T-helper 2 cell (primary cell): ENCODE data around the gene GPR34.
"Not testable (repeated sequence)": the region's sequence is repeated elsewhere in the genome, so short reads cannot be mapped to it uniquely, and the experiment has no call there.

ENCODE experiments used
- DNase-seq, 5 experiments: peaks; one replicate each; pipeline versions ENCODE4 v3.0.0 to v3.0.0-alpha.2; 2012 to 2022

GPR34 gene

DNA sequence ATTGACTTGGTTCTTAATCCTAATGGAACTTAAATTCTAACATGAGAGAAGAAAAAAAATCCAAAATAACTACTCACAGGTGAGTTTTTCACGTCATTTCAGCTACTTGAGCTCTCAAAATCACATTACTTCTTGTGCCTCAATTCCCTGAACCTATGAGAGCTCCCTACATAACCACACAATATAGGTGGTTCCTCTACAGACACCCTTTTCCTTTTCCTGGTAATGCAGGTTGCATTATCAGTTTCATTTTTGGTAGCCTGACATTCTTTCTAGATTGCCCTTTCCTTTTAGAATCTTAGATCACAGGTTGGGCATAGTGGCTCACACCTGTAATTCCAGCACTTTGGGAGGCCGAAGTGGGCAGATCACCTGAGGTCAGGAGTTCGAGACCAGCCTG, 4.3 kb downstream of the GPR34 start:
- DNase-seq = peak in 1 of 5 experiments; percentile 11

DNA sequence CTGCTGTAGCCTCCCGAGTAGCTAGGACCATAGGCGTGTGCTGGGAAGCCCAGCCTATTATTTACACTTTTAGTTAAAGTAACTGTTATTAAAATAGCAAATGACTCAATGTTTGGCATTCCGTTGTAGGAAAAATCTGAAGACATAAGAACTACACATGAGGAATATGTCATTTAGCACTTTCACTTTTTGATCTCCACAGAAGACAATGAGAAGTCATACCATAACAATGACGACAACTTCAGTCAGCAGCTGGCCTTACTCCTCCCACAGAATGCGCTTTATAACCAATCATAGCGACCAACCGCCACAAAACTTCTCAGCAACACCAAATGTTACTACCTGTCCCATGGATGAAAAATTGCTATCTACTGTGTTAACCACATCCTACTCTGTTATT, 6.7 kb downstream of the GPR34 start:
- DNase-seq = peak in 2 of 5 experiments; percentile 39 to 42

DNA sequence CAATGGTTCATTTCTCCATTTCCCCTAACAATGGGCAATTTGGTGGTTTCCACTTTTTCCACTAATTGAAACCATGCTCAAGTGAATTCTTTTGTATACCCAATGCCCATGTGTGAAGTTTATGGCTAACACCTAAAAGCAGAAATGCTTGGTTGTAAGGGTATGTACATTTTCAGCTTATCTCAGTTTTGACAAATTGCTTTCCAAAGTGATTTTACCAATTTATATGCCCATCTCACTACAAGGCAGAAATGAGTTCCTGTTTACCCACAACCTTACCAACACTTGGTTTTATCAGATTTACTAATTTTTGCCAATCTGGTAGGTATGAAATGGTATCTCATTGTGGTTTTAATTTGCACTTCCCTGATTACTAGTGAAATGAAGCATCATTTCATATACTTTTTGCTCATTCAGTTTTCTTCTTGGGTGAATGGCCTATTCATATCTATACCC, 14.8 kb downstream of the GPR34 start:
- DNase-seq = peak in 1 of 5 experiments; percentile 76

DNA sequence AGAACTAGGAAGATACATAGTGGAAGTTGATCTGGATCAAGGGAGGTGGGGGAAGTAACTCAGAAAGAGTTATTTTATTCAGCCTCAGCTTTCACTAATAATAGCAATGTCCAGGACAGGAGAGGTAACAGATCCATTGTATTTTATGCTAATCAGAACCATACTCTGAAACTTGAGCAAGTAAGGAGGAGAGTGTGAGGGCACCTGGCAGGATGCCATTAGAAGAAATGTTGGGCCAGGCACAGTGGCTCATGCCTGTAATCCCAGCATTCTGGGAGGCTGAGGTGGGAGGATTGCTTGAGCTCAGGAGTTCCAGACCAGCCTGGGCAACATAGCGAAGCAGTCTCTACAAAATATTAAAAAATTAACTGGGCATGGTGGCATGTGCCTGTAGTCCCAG, 16.3 kb downstream of the GPR34 start:
- DNase-seq = no peak

DNA sequence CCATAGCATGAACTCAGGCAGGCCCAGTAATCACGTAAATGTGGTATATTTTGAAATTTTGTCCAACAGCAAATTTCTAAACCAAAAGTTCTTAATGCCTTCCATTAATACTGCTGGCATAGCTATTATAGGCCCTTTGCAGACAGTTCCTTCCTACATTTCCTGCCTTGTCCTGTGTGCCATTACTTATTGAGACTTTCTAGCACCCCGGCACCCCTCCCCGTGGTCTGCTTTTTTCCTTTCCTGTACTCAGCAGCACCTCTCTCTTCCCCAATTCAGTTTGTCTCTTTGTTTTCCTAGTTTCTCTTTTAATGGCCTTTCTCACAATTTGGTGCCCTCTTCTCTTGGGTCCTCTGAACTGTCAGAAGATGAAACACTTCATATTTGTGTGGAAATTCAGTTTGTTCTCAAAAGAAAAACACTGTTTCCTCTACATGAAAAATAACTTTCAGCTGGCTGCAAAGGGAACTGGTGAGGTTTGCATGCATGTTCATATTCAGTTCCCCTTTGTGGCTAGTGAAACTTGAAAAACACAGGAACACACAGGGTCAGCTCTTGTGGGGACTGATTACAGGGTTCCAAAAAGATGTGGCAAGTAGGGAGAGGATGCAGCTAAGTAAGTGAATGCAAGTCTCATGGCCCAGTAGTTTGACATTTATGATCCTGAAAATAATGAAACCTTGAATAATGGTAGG, 17.1 kb downstream of the GPR34 start:
- no peak for DNase-seq

DNA sequence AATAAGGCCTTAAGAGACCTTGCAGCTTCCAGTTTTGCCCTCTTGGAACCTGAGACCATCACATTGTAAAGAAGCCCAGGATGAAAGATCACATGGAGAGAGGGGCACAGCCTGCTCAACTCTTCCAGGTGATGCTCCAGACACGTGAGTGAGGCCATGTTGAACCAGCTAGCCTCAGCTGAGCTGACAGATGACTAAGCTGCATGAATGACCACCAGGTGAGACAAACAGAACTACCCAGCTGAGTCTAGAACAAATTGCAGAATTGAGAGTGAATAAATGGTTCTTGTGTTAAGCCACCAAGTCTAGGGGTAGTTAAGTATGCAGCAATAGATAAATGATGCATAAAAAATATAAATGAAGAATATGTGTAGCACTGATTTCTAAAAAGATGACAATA, 18.4 kb downstream of the GPR34 start:
- DNase-seq = no peak

DNA sequence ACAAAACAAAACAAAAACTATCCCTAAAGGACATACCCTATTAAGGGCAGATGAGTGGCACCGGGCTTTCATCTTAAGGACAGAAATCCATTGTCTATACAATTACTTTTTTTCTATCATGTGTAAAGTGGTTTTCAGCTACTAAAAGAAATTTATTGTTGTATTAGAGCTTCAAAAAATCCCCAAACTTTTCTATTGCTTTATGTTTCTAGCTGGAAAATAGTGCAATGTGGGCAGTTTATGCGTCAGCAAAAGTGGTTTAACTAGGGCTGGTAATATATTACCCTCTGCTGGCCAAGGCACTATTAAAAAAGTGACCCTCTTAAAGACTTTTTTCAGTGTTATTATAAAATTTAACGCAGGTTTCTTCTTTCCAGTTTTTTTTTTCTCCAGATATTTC, 19.7 kb downstream of the GPR34 start:
- DNase-seq = no peak

DNA sequence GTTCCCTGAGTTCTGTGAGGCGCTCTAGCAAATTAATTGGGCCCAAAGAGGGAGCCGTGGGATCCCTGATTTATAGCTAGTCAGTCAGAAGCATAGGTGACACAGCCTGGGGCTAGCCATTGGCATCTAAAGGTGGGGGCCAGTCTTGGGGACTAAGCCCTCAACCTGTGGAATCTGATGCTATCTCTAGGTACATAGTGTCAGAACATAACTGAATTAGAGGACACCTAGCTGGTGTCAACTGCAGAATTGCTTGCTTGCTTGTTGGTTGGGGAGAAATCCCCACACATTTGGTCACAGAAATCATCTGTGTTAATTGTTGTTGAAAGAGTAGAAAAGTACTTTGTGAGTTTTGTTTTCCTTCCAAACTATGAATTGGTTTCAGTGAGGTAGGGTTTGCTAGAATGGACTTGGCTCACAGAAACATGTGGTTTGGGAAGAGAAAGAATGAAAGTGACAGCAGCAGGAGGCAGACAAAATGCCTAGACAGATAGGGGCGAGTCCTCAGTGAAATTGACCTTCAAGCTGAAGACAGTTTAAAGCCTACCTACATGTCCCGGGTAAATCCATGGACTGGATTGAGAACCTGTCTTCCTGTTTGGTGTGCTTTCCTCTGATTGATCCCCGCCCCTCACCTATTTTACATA, 22.4 kb downstream of the GPR34 start:
- no peak for DNase-seq

DNA sequence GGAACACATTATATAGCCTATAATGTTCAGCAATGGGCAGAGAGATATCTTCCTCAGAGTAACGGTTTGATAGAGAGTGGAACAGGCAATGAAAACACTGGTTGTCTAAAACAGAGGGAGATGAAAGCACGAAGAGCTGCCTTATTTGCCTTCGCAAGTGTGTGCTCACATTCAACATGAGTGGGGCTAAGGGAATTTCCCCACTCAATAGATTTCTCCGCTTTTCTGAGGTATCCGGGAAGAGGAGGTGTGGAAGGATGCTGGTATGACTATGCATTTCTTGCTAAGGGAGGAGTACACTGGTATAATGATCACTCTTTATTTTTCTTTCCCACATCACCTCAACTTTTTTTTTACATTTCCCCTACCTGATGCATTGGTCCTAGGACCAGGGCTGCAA, 27.4 kb downstream of the GPR34 start:
- no peak for DNase-seq

DNA sequence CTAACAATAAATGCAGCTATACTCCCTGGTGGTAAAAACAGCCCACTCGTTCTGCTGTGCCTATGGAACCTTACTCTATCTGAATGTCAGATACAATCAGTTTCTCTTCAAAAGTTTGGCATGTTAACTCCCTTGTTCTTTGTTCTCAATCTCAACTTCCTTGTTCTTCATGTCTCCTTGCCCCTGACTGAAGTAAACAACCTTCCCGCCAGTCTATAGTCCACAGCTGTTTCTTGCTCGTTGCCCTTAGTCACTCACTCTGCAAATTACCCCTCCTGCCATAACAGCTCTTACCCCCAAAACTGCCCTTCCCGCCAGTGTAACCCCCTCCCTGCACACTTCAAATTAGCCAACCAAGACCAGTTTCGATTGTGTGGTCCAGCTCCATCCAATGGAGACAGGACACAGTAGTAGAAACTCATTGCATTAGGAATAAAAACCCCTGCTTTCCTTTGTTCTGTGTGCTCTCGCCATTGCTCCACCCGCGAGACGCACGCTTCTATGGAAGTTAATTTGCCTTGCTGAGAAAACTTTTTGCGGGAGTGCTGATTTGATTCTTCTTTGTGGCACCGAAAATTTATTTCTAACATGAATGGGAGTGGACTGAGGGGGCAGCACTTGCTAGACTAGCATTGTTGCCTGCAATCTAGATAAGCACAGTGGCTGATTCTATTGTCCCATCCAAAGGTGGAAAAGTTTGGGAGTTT, 28.1 kb downstream of the GPR34 start:
- DNase-seq = no peak

DNA sequence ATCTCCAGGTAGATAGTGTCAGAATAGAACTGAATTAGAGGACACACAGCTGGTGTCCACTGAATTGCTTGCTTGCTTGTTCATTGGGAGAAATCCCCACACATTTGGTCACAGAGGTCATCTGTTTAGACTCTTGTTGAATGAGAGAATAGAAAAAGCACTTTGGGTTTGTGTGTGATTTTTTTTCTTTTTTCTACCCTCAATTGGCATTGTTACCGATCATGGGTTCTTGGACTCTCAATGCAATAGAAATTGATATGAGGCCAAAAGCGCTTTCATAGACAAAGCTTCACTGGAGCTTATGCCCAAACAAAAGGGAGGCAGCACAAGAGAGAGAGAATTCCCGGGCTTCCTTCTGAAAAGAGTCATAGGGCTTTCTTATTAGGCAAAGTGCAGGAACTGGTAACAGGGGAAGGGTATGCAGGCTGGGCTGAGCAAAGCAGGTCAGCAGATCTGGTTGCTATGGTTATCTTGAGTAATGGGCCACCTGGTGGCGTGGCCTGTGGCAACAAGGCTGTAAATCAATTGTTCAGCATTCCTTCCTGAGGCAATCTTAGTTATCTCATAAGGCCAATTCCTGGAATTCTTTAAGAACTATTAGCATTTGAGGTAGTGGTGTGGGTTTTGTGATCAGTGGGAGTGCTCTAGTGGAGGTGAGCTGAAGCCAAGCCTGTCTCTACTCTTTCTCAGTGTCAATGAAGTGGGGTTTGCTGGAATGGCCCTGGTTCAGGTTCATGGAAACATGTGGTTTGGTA, 29.9 kb downstream of the GPR34 start:
- DNase-seq = no peak

DNA sequence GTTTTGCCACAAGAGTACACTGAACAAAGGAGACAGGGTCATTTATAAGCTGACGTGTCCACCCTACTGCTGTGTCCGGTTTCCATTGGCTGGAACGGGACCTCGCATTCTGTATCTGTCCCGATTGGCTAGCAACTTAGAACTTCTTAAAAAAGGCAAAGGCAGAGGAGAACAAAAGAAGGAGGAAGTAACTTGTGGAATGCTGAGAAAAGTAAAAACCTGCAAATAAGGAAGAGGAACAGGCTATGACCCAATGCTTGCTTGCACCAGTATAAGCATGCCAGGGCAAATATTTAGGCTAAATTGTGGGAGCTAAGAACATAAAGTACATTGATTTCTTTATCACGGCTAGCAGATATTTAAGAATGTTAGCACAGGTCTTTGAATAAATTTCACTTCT, 30.8 kb downstream of the GPR34 start:
- DNase-seq = not testable (repeated sequence)

DNA sequence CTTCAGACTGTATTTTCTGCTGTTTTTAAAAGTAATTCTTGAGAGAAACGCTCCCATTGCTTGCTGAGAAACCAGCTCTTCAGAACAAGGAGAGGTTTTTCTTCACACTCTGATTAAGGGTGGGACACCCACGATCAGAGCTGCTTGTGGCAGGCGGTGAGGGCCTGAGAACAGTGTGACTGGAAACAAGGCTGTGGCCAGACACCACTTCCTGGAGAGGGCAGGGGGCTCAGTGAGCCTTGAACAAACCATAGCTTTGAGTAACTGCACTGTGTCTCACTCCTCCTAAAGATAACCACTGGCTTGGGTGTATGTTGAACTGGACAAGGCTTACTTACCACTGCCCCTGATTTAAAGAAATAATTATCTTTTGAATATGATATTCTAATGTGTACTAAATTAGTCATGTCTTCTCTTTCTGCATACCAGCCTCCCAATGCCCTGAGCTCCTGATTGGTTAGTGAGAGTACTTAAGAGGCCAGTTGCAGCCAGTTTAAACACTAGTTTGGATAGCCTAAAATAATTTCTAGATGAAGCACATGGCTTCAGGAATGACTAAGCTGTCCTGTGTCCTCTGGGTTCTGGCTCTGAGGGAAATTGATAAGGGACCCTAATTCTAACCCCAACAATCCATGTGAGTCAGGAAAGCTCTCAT, 31.5 kb downstream of the GPR34 start:
- DNase-seq = peak in 2 of 5 experiments; percentile 47 to 83

DNA sequence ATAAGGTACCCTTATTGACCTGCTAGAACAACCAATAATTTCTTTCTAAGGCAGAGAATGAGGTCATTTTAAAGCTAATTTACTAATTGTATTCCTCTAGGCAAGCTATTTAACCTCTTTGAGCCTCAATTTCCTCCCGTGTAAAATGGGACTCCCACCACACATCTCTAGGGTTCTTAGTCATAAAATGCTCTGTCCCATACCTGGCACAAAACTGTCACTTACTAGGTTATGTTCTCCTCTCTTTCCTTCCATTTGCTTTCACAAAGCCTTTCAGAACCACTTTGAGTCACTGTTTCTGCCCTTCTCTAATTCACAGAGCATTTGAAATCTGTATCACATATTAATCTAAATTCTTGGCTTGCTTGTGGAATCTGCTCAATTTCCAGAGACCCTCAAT, 32.8 kb downstream of the GPR34 start:
- peak in 1 of 5 experiments; percentile 18 for DNase-seq

DNA sequence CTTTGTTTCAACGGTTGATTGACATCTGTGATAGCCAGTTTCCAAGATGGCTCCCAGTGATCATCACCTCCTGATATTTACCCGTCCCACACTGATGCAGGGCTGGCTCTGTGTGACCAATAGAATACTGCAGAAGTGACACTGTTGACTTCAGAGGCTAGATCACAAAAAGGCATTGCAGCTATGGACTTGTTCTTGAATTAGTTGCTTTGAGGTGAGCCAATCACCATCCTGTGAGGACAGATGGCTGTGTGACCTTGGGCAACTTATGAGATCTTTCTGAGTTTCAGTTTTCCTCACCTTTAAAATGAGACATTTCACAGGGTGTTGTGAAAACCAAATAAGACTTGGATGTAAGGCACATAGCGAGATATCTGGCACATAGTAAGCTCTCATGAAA, 33.4 kb downstream of the GPR34 start:
- DNase-seq = no peak

DNA sequence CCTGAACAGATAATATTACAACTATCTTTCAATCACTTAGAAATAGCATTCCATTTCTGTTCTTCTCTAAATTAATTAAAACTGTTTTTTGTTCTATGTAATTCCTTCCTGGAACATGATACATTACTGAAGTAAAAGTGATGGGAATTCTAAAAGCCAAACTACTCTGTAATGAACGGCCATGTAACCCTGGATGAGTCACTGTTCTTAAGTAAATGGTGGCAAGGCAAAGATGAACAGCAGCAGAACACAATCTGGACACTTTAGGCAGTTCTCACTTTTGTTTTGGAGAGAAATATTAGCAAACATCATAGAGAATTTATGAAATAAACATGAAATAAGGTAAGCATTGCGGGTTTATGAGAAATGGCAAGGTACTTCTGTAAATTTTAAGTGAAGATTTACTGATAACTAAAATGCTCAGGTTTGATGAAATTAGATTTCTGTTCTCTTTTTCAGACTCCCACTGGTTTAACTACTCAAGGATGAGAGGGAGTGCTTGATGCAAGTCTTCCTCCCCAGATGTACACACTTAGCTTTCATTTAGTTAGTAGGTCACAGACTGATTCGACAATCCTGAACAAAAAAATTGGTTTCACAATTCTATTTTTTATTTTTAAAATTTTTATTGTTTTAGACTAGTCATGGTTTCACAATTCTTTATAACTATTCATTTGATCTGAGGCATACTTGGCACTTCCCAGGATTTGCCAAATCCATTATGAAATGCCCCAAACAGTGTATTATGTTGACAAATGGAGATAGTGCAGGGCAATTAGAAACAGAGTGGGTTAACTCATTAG, 34.2 kb downstream of the GPR34 start:
- no peak for DNase-seq

DNA sequence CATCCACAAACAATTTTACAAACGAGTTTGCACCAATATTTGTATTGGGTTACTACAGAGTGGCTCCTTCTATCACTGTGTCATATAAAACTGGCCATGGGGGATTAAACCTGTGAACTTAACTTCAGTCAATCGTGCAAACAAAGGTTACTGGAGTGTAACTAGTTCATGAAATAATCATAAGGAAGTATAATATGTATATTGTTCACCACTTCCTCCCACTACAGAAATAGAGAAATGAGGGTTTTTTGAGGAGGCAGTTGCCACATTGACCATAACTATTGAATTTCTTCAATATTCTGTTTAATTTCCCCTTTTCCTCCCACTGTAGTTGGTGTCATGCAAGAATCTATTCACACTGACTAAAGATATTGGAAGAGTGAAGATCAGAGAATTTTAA, 35.1 kb downstream of the GPR34 start, which contains the start of gene GPR82:
TSS of gene GPR82 (plus strand) at position 356 of the 400 bp plus-strand sequence. CDS start 2,846 bp downstream, outside the sequence.
- DNase-seq = peak in 1 of 5 experiments; percentile 24

DNA sequence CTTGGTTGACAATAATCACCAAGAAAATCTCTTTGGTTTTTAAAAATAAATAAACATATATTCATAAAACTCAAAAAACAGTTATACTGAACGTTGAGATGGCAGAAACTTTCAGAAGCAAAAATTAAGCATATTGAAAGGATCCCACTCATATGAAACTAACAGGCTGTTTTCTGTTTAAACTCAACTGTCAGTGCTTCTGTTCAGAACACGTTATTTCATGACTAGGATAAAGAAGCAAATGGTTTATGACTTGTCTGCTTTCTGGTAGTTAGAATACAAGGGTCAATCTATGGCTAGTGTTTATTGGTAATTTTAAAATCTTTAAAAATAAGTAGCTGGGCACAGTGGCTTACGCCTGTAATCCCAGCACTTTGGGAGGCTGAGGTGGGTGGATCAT, 39.4 kb downstream of the GPR34 start:
- peak in 1 of 5 experiments; percentile 19 for DNase-seq

DNA sequence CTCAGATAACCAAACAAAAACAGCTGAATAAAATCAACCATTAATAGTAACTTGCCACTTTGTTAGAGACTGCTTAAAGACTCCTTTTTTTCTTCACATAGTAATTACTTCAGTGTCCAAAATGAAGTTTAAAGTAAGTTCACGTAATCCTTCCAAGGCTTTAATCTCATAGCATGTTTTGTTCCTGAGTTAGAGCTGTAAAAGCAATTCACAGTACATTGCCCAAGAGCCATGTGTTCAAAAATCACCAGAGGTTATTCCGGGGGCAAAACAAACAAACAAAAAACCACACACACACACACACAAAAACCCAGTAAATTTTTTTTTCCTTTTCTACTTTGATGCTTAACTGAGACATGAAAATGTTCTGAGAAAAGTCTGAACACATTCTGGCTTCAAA, 41.3 kb downstream of the GPR34 start:
- no peak for DNase-seq

DNA sequence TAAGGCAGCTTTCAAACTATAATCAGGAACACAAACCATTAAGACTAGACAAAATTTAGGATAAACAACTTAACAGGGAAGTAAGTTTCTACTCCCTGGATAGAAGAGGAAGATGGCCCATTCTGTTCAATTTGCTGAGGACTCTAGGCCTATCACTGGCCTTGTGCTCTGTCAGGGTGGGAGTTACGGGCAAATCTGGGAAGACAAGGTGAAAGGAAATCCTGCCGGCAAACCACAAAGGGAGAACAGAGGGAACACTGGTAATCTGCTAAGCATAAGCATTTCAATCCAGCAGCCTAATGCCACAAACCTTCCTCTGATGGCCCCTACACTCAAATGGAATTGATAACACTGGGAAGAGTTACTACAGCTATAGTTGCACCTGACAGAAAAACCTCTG, 43.5 kb downstream of the GPR34 start:
- no peak for DNase-seq

DNA sequence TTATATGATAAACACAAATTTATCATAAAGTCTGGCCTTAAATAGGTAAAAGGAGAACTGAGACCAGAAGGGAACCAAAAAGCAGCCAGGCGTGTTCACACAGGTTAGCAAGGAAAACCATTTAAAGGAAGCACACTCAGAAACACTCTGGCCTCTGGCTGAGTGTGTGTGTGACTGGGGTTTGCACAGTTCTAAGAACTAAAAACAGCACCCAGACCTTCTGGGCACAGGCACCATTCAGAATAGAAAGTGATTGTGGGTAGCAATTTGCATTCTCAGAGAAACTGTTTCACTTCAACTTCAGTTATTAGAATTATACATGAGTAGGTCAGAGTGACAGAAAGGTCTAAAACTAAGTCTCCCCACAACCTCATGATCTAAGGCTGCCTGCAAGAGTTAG, 45.2 kb downstream of the GPR34 start:
- peak in 1 of 5 experiments; percentile 59 for DNase-seq

DNA sequence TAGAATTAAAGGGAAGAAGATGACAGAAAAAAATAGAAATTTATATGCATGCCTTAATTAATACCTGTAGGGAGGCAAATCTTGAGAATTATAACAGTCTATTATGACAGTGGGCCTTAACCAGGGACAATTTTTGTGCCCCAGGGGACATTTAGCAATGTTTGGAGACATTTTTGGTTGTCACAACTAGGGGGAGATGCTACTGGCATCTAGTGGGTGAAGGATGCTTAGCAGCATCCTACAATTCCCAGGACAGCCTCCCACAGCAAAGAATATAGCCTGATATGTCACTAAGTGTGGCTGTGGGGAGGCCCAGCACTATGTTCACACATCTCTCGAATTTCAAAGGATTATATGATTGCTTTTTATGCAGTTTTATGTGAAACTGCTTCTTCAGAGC, 45.8 kb downstream of the GPR34 start:
- DNase-seq = no peak
